Limb (tissue), 2 donors: Measurements from ENCODE around the gene REC114.
"Not testable (repeated sequence)": the region's sequence is repeated elsewhere in the genome, so short reads cannot be mapped to it uniquely, and the experiment has no call there.

Source experiments
- DNase-seq, 2 donors: peaks; one replicate each; pipeline ENCODE4 v3.0.0-alpha.2; 2016; ENCODE audit errors: extremely low spot score in 2 of 2

REC114 gene

GRCh38 chr15:73455876-73456275 lies 12.9 kb downstream of the REC114 start:
- DNase-seq: no peak

GRCh38 chr15:73457334-73457733 lies 14.4 kb downstream of the REC114 start:
- no peak for DNase-seq

GRCh38 chr15:73460662-73461061 lies 17.7 kb downstream of the REC114 start:
- DNase-seq: no peak

GRCh38 chr15:73464602-73465001 lies 21.6 kb downstream of the REC114 start:
- DNase-seq: no peak

- no peak for DNase-seq
Measured at GRCh38 chr15:73467758-73468157, 24.8 kb downstream of the REC114 start.

GRCh38 chr15:73474785-73475184 lies 31.8 kb downstream of the REC114 start:
- DNase-seq: no peak

GRCh38 chr15:73476704-73477216 lies 33.8 kb downstream of the REC114 start:
- no peak for DNase-seq

- no peak for DNase-seq
Measured at GRCh38 chr15:73480050-73480449, 37.1 kb downstream of the REC114 start.

GRCh38 chr15:73482166-73482565 lies 39.2 kb downstream of the REC114 start:
- no peak for DNase-seq

- no peak for DNase-seq
Measured at GRCh38 chr15:73483053-73483452, 40.1 kb downstream of the REC114 start.

GRCh38 chr15:73485372-73485771 lies 42.4 kb downstream of the REC114 start:
- DNase-seq: no peak

- not testable (repeated sequence) for DNase-seq
Measured at GRCh38 chr15:73485885-73486284, 42.9 kb downstream of the REC114 start.

GRCh38 chr15:73488698-73489097 lies 45.7 kb downstream of the REC114 start:
- DNase-seq: no peak

- DNase-seq: no peak
Measured at GRCh38 chr15:73493922-73494321, 51.0 kb downstream of the REC114 start.

GRCh38 chr15:73495181-73495580 lies 52.2 kb downstream of the REC114 start:
- DNase-seq: no peak

GRCh38 chr15:73500696-73501095 lies 57.7 kb downstream of the REC114 start:
- no peak for DNase-seq

- DNase-seq: no peak
Measured at GRCh38 chr15:73504885-73505284, 61.9 kb downstream of the REC114 start.

GRCh38 chr15:73515527-73515926 lies 72.6 kb downstream of the REC114 start:
- no peak for DNase-seq

- DNase-seq: no peak
Measured at GRCh38 chr15:73517566-73517965, 74.6 kb downstream of the REC114 start.

GRCh38 chr15:73518180-73518862 lies 75.4 kb downstream of the REC114 start:
- no peak for DNase-seq

- DNase-seq: no peak
Measured at GRCh38 chr15:73518876-73519733, 76.1 kb downstream of the REC114 start.

- DNase-seq: no peak
Measured at GRCh38 chr15:73522011-73522410, 79.0 kb downstream of the REC114 start.

GRCh38 chr15:73524919-73525318 lies 82.0 kb downstream of the REC114 start:
- no peak for DNase-seq
